Measurements from ENCODE around the gene LHPP.

LHPP gene

GRCh38 chr10:124524991-124525653 is 63.5 kb downstream of the LHPP start:
- peaks cover 6% of the 10 kb centered on the region for H3K36me3 Mint-ChIP-seq (ENCODE audit: low read depth)

GRCh38 chr10:124525751-124526600 is 64.4 kb downstream of the LHPP start:
- Mint-ChIP-seq H3K27ac (no peak overlapping the region), H3K27me3 (ENCODE audit: low read depth) (peaks cover 20% of the 10 kb centered on the region), H3K36me3 (ENCODE audit: low read depth) (peaks cover 4% of the 10 kb centered on the region), H3K4me1 (peaks cover 8% of the 10 kb centered on the region), H3K9me3 (no peaks in the 10 kb centered on the region), H3K4me3 (no peak overlapping the region)
- TF ChIP-seq, protein P1, sequence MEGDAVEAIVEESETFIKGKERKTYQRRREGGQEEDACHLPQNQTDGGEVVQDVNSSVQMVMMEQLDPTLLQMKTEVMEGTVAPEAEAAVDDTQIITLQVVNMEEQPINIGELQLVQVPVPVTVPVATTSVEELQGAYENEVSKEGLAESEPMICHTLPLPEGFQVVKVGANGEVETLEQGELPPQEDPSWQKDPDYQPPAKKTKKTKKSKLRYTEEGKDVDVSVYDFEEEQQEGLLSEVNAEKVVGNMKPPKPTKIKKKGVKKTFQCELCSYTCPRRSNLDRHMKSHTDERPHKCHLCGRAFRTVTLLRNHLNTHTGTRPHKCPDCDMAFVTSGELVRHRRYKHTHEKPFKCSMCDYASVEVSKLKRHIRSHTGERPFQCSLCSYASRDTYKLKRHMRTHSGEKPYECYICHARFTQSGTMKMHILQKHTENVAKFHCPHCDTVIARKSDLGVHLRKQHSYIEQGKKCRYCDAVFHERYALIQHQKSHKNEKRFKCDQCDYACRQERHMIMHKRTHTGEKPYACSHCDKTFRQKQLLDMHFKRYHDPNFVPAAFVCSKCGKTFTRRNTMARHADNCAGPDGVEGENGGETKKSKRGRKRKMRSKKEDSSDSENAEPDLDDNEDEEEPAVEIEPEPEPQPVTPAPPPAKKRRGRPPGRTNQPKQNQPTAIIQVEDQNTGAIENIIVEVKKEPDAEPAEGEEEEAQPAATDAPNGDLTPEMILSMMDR (IDR thresholded peaks at IDR 0.05; ENCODE audit: unreplicated experiment in 3 of 3) = no peak

More at GRCh38 chr10:124524991-124525653, 63.5 kb downstream of the LHPP start:
- TF ChIP-seq, protein P1 (IDR thresholded peaks at IDR 0.05; ENCODE audit: unreplicated experiment in 3 of 3) = no peak
- peaks cover 8% of the 10 kb centered on the region for H3K4me1 Mint-ChIP-seq
- H3K27me3 Mint-ChIP-seq (ENCODE audit: low read depth) = peaks cover 19% of the 10 kb centered on the region
- H3K4me3 Mint-ChIP-seq = no peak overlapping the region
- H3K27ac Mint-ChIP-seq = no peak overlapping the region
- H3K9me3 Mint-ChIP-seq = no peaks in the 10 kb centered on the region

GRCh38 chr10:124526621-124527267 is 65.1 kb downstream of the LHPP start:
- Mint-ChIP-seq H3K27ac (no peak overlapping the region), H3K4me1 (peaks cover 8% of the 10 kb centered on the region), H3K9me3 (no peaks in the 10 kb centered on the region), H3K4me3 (no peak overlapping the region), H3K27me3 (ENCODE audit: low read depth) (peaks cover 26% of the 10 kb centered on the region), H3K36me3 (ENCODE audit: low read depth) (peaks cover 4% of the 10 kb centered on the region)
- TF ChIP-seq, protein P1 (IDR thresholded peaks at IDR 0.05; ENCODE audit: unreplicated experiment in 3 of 3) = no peak

DNA sequence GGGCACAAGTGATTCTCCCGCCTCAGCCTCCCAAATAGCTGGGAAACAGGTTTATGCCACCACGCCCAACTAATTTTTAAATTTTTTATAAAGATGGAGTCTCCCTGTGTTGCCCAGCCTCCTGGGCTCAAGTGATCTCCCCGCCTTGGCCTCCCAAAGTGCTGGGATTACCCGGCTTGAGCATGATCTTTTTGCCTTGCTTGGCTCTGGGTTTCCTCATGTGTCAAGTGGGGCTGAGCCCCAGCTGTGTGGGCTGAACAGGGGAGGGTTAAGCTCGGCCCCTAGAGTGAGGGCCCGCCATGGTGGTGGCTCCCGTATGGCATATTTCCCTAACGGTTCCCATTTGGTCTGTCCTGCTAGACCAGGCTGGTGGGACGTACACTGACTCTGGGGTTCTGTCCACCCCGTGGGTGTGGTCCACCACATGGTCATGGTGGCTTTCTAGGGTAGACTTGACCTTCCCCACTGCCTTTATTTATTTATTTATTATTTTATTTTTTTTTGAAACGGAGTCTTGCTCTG is 66.3 kb downstream of the LHPP start:
- Mint-ChIP-seq H3K36me3 (ENCODE audit: low read depth) (peaks cover 1% of the 10 kb centered on the region), H3K27ac (no peak overlapping the region), H3K4me1 (peaks cover 5% of the 10 kb centered on the region), H3K27me3 (ENCODE audit: low read depth) (peaks cover 26% of the 10 kb centered on the region), H3K9me3 (no peaks in the 10 kb centered on the region), H3K4me3 (no peak overlapping the region)
- TF ChIP-seq, protein P1 (IDR thresholded peaks at IDR 0.05; ENCODE audit: unreplicated experiment in 3 of 3) = no peak

DNA sequence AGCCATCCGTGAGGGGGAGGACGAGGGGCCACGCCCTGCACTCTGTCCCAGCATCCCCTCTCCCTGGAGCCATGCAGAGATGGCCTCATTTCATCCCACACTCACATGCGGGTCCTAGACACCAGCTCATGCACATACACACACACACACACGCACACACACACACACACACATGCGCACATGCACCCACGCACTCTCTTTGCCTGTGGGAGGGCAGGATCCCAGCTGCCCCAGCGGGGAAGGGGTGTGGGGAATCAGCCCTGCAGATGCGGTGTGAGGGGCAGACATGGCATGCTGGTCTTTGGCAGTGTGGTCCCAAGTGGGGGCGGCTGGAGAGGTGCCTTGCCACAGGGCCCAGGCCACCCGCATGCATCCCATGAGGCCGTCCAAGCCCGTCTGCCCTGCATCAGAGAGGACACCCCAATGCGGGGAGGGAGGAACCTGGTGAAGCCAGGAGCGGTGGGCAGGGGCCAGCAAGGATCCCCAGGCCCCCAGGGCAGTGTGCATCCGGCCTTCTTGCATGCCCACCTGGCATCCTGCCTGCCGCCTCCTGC is 68.1 kb downstream of the LHPP start:
- TF ChIP-seq, protein P1 (IDR thresholded peaks at IDR 0.05; ENCODE audit: unreplicated experiment in 3 of 3) = no peak
- H3K27ac Mint-ChIP-seq = no peak overlapping the region
- no peaks in the 10 kb centered on the region for H3K9me3 Mint-ChIP-seq
- H3K36me3 Mint-ChIP-seq (ENCODE audit: low read depth) = no peaks in the 10 kb centered on the region
- peaks cover 20% of the 10 kb centered on the region for H3K27me3 Mint-ChIP-seq (ENCODE audit: low read depth)
- no peak overlapping the region for H3K4me3 Mint-ChIP-seq
- H3K4me1 Mint-ChIP-seq = no peaks in the 10 kb centered on the region
